B cell (primary cell): ENCODE results near the gene ZBTB11.

Experiments
- CTCF ChIP-seq: fragments of 200-600 bp; IDR thresholded peaks from one replicate; pipeline ENCODE4 v1.8.0; 2022; ENCODE audit warnings: antibody characterized with exemption, mild to moderate bottlenecking
- EZH2 ChIP-seq: IDR thresholded peaks from 2 replicates; pipeline ENCODE4 v1.6.1; 2012; ENCODE audit warnings: borderline replicate concordance, low read depth, mild to moderate bottlenecking, moderate library complexity, low read length; ENCODE audit not compliant: insufficient read depth, poor library complexity, severe bottlenecking

GRCh38 chr3:101667844-101668243 lies 9.1 kb downstream of the ZBTB11 start:
- TF ChIP-seq CTCF (no peak), EZH2 (no peak)
